ENCODE measurements around the gene KMT5C.

DNA sequence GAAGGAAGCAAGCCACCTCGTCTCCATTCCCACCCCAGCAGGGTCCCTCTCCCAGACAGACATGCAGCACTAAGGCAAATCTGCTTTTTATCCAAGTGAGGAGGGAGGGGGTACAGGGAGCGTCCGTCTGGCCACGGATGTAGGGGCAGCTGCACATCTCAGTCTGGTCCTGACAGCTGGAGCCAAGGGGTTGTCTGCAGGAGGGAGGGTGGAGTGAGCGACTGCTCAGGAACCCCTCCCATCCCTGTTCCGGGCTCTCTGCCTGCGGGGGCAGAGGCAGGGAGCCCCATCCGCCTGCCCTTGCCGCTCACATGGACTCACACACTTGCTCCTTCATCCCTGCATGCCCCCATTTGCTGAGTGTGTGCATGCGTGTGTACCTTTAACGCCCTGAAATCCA lies 39.5 kb downstream of the KMT5C start:
- no peak for TF ChIP-seq POLR2A (IDR thresholded peaks at IDR 0.05; ENCODE audit: low read depth, low read length)
- TF ChIP-seq POLR2AphosphoS5 (IDR thresholded peaks at IDR 0.05; ENCODE audit: low read depth, low read length) = no peak
- TF ChIP-seq TAF1 (IDR thresholded peaks at IDR 0.05; ENCODE audit: borderline replicate concordance, low read depth, low read length) = no peak
